Ascending aorta (tissue), 2 donors: ENCODE measurements around the gene SARM1. TPM values are rescaled to one million over a fixed set of nuclear protein-coding genes. Genes with fewer than 3 reads are reported as not detected.

Source experiments
- DNase-seq, 2 donors: peaks; one replicate each; pipeline ENCODE4 v3.0.0-alpha.2; 2019; ENCODE audit warnings: low spot score in 2 of 2
- H3K27ac ChIP-seq, 2 donors: fragments of 200-600 bp; sonication (generic); one replicate each; pipeline ENCODE4 v1.5.1; 2016 to 2017; ENCODE audit warnings: mild to moderate bottlenecking in 1 of 2
- H3K27me3 ChIP-seq: fragments of 200-600 bp; sonication (generic); one replicate; pipeline ENCODE4 v1.5.1; 2017
- H3K36me3 ChIP-seq, 2 donors: fragments of 200-600 bp; sonication (generic); one replicate each; pipeline ENCODE4 v1.5.1; 2016
- H3K4me1 ChIP-seq, 2 donors: fragments of 200-600 bp; sonication (generic); one replicate each; pipeline ENCODE4 v1.5.1; 2016 to 2017; ENCODE audit warnings: mild to moderate bottlenecking in 1 of 2
- H3K4me3 ChIP-seq, 2 donors: fragments of 200-600 bp; sonication (generic); one replicate each; pipeline ENCODE4 v1.5.1; 2016 to 2017; ENCODE audit warnings: mild to moderate bottlenecking in 1 of 2
- H3K9me3 ChIP-seq, 2 donors: fragments of 200-600 bp; sonication (generic); one replicate each; pipeline ENCODE4 v1.5.1; 2016
- intact Hi-C: fragments of 100-400 bp; cut with DNase I; formaldehyde crosslinking; loops from one replicate; pipeline ENCODE4 v1.15.1; 2023
- total RNA-seq: library from RNA; depleted of rRNA; stranded (reverse); fragments of >200 nt; gene quantifications from one replicate; pipeline ENCODE4 v1.1.0, GENCODE V29; 2016
- TF ChIP-seq, protein P1 (sequence below), 3 experiments: fragments of 200-600 bp in 2 of 3; fragments of 450-650 bp in 1 of 3; sonication (generic) in 2 of 3; IDR thresholded peaks; one replicate each; pipeline ENCODE4 v1.5.1; 2016 to 2019; ENCODE audit warnings: antibody characterized with exemption in 3 of 3, mild to moderate bottlenecking in 1 of 3, moderate library complexity in 1 of 3

The SARM1 gene
- total RNA-seq, 1 donor from 2014 or later: 121 TPM

DNA sequence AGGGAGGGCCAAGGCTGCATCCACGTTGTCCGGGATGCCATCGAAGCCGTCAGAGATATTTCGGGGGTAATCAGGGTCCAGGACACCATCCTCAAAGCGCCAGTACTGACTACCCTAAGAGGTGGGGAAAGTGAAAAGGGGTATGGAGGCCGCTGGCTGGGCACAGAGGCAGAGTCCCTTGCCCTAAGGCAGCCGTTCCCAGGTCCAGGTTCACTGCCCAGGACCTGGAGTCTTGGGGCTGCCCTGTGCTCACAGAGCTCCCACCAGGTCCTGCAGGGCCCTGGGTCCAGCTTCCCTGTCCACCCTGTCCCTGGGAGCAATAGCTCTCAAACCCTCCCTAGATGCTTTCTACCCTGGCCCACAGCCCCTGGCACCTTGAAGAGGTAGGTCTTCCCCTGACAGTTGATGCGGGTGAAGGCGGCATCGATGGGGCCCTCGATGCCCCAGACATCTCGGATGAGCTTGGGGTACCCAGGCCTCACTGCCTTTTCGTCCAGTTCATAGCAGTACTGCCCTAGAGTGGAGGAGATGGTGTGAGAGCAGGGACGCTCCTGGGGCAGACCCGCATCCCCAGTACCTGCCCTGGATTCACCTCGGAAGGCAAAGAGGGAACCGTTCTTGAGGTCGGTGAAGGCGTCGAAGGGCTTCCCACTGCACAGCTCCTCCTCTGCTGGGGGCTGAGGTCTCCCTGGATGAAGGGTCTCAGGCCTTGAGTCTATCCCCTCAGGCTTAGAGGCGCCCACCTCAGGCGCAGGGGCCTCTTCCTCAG is 2.4 kb upstream of the SARM1 start:
- peaks cover 12% of the 10 kb centered on the region in 2 donors for H3K4me1 ChIP-seq
- intact Hi-C loops: no loop called here
- H3K9me3 ChIP-seq: no peaks in the 10 kb centered on the region
- no peaks in the 10 kb centered on the region for H3K27me3 ChIP-seq
- DNase-seq: no peak
- H3K4me3 ChIP-seq: no peak overlapping the region
- H3K27ac ChIP-seq: no peak overlapping the region
- peaks cover 0 to 6% of the 10 kb centered on the region in 2 donors for H3K36me3 ChIP-seq
- TF ChIP-seq, protein P1, sequence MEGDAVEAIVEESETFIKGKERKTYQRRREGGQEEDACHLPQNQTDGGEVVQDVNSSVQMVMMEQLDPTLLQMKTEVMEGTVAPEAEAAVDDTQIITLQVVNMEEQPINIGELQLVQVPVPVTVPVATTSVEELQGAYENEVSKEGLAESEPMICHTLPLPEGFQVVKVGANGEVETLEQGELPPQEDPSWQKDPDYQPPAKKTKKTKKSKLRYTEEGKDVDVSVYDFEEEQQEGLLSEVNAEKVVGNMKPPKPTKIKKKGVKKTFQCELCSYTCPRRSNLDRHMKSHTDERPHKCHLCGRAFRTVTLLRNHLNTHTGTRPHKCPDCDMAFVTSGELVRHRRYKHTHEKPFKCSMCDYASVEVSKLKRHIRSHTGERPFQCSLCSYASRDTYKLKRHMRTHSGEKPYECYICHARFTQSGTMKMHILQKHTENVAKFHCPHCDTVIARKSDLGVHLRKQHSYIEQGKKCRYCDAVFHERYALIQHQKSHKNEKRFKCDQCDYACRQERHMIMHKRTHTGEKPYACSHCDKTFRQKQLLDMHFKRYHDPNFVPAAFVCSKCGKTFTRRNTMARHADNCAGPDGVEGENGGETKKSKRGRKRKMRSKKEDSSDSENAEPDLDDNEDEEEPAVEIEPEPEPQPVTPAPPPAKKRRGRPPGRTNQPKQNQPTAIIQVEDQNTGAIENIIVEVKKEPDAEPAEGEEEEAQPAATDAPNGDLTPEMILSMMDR (IDR thresholded peaks at IDR 0.05): no peak

DNA sequence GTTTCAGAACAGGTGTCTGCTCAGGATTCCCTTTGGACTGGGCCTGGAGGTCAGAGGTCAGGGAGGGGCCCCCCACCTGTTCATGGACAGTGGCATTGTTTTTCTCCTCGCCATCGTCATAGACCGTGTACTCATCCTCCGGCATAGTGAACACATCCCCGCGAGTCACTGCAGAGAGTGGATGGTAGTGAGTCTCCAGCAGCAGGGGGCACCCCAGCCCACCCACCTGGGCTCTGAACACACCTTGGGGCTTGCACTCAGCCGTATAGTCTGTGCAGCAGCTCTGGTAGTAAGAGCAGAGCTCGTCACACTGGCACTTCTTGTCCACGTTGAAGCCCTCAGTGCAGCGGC is 1.8 kb upstream of the SARM1 start:
- H3K4me1 ChIP-seq: peaks cover 12% of the 10 kb centered on the region in 2 donors
- H3K4me3 ChIP-seq: no peak overlapping the region
- peak overlapping the region; percentile 75 to 86 for H3K27ac ChIP-seq
- no peak for DNase-seq
- H3K9me3 ChIP-seq: no peaks in the 10 kb centered on the region
- TF ChIP-seq, protein P1 (IDR thresholded peaks at IDR 0.05): no peak
- H3K27me3 ChIP-seq: no peaks in the 10 kb centered on the region
- intact Hi-C loops: no loop called here
- peaks cover 0 to under 1% of the 10 kb centered on the region in 2 donors for H3K36me3 ChIP-seq

DNA sequence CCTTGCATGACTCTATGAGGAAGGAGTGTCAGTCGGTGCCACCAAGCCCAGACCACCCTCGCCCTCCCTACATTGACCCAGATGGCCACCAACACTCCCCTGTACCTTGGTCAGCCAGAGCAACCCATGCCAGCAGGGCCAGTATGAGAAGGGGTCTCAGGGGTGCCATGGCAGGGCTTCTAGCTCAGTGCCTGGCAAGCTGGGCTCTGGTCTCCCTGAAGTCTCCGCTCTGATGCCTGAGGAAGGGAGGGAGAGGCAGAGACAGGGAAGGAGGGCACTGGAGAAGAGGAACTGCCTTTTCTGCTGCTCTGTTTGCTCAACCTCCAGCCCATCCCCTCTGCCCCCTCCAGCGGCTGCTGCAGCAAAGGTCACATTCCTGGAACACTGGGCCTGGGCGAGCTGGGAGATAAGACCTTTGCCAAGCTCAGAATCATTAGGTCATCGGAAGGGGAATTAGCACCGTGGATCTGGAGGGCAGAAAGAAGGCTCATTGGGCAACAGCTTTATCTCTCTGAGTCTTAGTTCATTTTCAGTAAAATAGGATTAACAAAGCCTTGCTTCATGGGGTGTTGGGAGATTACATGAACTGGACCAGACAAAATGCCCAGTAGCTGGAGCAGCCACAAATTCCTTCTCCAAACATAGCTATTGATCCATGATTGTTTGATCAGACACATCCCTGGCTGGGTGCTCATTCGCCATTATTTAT is 1.3 kb upstream of the SARM1 start, which contains the start of gene VTN:
VTN (minus strand) TSS at position 273 of the 709 bp plus-strand sequence; CDS start at position 169, 104 bp downstream.
- intact Hi-C loops: no loop called here
- Histone ChIP-seq H3K4me3 (peak within 1 kb of the TSS; percentile 70 to 77), H3K27ac (peak within 1 kb of the TSS; percentile 75 to 86), H3K36me3 (no peaks in the 10 kb centered on the region), H3K9me3 (no peaks in the 10 kb centered on the region), H3K27me3 (no peaks in the 10 kb centered on the region), H3K4me1 (peaks cover 12% of the 10 kb centered on the region in 2 donors)
- peak in 1 of 2 donors; percentile 83 for DNase-seq
- TF ChIP-seq, protein P1 (IDR thresholded peaks at IDR 0.05): no peak

DNA sequence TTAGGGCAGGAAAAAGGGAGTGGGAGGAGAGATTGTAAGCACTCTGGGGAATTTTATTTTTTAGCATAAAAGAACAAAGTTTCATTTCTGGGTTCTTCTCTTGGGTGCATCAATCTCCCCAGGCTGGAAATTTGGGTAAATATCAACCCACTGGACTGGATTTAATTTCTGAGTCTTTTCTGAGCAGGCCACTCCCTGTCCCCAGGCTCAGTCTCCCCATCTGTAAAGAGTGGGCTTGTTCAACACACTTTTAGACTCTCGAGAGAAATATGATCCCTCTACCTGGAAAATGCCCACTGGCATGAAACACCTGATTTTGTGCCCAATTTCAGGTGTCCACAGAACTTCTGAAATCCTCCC is 770 bp upstream of the SARM1 start:
- H3K4me3 ChIP-seq: peak overlapping the region; percentile 70 to 77
- H3K27ac ChIP-seq: peak overlapping the region; percentile 75 to 86
- peaks cover 12% of the 10 kb centered on the region in 2 donors for H3K4me1 ChIP-seq
- no peaks in the 10 kb centered on the region for H3K9me3 ChIP-seq
- TF ChIP-seq, protein P1 (IDR thresholded peaks at IDR 0.05): no peak
- no peak for DNase-seq
- intact Hi-C loops: loop anchor here (1.0 kb wide), 1 partner anchor 35 kb away; the partner anchor contains the start of genes IFT20 and TNFAIP1
- H3K27me3 ChIP-seq: no peaks in the 10 kb centered on the region
- H3K36me3 ChIP-seq: no peaks in the 10 kb centered on the region

DNA sequence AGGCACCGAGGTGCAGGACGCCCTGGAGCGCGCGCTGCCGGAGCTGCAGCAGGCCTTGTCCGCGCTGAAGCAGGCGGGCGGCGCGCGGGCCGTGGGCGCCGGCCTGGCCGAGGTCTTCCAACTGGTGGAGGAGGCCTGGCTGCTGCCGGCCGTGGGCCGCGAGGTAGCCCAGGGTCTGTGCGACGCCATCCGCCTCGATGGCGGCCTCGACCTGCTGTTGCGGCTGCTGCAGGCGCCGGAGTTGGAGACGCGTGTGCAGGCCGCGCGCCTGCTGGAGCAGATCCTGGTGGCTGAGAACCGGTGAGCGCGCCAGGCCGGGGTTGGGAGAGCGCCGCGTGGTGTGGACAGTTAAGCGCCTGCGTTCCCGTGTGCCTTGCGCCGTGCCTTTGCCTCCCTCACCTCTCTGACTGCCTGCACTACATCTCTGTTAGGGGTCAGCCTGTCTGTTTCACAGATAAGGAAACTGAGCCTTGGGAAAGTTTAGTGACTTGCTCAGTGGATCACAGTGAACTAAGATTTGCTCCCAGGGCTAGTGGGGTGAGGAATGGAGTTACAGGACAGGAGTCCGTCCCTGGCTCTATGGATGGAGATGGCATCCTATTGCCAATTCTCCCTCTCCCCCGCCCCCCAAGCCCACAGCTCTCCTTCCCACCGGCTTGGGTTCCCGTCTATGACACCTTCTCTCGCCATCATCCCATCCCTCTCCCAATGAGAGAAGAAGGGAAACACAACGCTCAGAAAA is 880 bp downstream of the SARM1 start:
- no peak for DNase-seq
- no peaks in the 10 kb centered on the region for H3K36me3 ChIP-seq
- peak overlapping the region; percentile 70 to 77 for H3K4me3 ChIP-seq
- H3K9me3 ChIP-seq: no peaks in the 10 kb centered on the region
- peak overlapping the region; percentile 75 to 86 for H3K27ac ChIP-seq
- peaks cover 12% of the 10 kb centered on the region in 2 donors for H3K4me1 ChIP-seq
- H3K27me3 ChIP-seq: no peaks in the 10 kb centered on the region
- intact Hi-C loops: no loop called here
- TF ChIP-seq, protein P1 (IDR thresholded peaks at IDR 0.05): no peak
